ENCODE data around the gene LY9. TPM values are rescaled to one million over a fixed set of nuclear protein-coding genes. Genes with fewer than 3 reads are reported as not detected.

Gene LY9
- polyA plus RNA-seq (ENCODE audit: insufficient read length) = 0.34 TPM

DNA sequence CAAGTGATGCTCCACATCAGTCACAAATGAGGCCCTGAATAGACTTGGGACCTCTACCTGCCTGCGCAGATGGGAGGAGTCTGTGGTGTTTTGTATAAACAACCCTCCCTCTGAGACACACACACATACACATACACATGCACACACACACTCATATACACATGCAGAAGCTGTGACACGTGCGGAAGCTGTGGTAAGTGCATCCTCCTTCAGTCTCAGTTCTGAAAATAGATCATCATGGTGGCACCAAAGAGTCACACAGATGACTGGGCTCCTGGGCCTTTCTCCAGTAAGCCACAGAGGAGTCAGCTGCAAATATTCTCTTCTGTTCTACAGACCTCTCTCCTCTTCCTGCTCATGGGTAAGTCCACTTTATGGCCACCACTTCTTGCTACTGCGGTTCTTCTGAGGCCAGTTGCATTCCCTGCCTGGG is at the start of gene LY9:
Gene LY9 (plus strand): TSS at position 224 of the 433 bp plus-strand sequence. CDS start 14 bp downstream, at position 238.
- no peak for DNase-seq

GRCh38 chr1:160746836-160747500 is 49.0 kb upstream of the LY9 start:
- no peak for DNase-seq

- no peak for DNase-seq
Observed at GRCh38 chr1:160747717-160748116, 48.3 kb upstream of the LY9 start.

DNA sequence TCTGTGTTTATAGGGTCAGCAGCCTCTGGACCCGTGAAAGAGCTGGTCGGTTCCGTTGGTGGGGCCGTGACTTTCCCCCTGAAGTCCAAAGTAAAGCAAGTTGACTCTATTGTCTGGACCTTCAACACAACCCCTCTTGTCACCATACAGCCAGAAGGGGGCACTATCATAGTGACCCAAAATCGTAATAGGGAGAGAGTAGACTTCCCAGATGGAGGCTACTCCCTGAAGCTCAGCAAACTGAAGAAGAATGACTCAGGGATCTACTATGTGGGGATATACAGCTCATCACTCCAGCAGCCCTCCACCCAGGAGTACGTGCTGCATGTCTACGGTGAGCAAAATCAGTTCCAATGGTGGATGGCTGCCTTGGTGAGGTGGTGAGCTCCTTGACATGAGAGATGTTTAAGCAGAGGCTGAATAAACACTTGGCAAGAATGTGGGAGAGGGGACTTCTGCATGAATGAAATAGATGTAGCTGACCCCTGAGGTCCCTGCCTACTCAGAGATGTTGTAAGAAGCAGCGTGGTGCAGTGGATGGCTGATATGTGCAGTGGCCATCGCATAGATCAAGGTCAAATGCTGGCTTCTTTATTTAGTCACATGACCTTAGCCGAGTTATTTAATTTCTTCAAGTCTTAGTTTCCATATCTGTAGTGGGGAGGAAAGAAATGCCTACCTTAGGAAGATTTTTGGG is 47.6 kb upstream of the LY9 start:
- DNase-seq = no peak

DNA sequence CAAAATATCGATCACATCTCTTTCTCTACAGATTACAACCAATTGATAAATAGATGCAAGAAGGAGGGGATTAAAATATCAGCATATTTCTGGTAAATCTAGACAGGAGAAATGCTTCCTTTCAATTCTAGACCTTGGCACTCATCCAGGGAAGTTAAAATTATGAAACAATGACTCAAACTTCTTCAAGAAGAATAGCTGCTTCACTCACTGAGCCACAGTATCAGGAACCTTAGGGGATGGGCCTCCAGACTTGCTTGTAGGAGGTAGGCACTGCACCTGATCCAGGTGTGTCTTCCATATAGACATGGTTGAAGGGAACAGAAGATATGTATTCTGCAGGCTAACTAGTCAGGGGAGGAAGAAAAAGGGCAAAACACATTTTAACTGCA is 47.1 kb upstream of the LY9 start:
- DNase-seq = no peak

DNA sequence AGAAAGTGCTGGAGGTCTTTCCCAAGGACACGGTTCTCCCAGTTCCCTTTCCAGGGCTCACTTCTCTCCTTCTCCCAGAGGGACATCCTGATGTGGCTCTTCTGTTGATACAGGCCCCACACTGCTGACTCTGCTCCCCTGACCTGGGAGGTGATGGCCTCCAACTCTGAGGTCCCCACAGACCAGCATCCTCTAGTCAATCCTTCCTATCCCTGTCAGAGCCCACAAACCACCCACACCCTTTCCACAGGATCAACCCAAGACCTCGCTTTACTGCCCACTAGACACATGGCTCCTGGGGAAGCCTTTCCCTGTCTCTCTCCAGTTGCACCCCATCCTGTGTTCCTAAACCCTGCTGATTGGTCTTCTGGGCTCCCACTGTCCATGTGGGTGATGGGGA is 45.4 kb upstream of the LY9 start:
- DNase-seq = no peak

- DNase-seq = no peak
Observed at GRCh38 chr1:160752406-160752805, 43.6 kb upstream of the LY9 start.

GRCh38 chr1:160752924-160753323 is 43.0 kb upstream of the LY9 start:
- no peak for DNase-seq

GRCh38 chr1:160753594-160753993 is 42.4 kb upstream of the LY9 start:
- DNase-seq = no peak

DNA sequence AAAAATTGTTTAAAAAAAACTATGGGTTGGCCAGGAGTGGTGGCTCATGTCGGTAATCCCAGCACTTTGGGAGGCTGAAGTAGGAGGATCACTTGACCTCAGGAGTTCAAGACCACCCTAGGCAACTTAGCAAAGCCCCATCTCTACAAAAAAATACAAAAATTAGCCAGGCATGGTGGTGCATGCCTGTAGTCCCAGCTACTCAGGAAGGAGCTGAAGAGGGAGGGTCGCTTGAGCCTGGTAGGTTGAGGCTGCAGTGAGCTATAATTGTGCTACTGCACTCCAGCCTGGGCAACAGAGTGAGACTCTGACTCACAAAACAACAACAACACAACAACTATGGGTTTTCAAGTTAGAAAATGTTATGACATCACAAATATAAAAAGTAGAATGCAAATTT is 40.5 kb upstream of the LY9 start:
- DNase-seq = no peak

DNA sequence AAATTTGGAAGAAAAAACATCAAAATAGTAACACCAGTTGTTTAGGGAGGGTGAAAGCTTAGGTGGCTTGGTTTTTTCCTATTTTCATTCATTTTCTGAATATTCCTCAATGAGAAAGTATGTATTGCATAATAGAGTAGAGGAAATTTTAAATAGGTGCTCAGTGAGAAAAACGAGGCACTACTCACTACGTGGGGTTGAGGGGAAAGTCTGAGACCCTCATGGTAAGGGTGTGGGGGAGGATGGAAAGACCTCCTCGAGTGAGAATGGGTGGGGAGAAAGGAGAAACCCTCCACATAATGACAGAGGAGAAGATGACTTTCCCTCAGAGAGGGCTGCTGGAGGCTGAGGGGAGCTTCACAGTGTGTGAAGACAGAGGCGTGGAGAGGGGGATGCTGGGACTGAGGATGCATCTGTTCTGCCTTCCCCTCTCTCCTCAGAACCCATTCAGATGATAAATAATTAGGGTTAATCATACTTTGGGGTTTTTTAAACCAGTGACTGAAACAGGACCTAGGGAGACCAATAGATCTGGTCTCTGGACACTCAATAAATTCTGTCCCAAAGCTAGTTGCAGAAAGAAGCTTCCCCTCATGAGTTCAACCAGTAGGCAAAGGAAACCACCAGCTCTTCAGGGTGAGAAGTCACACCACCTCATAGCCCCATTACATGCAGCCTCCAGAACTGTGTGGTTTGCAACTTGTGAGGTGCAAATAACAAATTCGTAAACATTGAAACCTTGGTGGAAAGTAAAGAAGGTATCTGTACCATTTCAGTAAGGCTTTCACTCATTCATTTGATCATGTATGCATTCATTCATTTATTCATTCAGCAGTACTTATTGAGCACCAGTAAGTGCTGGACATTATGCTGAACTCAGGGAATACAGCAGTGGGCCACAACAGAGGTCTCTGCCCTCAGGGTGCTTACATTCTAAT is 39.8 kb upstream of the LY9 start:
- DNase-seq = no peak

DNA sequence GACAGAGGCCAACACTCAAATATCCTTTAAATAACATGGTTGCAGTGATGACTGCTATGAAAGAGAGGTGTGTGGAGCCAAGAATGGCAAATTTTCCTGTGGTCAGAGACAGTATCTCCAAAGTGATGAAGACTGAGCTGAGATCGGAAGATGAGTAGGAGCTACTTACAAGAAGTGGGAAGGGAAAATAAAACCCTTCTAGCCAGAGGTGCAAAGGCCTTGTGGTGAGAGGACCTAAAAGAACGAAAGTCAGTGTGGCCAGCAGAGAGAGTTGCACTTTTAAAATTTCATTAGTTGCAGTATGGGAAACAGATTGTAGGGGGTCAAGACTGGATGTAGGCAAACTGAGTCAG is 39.1 kb upstream of the LY9 start:
- DNase-seq = no peak

DNA sequence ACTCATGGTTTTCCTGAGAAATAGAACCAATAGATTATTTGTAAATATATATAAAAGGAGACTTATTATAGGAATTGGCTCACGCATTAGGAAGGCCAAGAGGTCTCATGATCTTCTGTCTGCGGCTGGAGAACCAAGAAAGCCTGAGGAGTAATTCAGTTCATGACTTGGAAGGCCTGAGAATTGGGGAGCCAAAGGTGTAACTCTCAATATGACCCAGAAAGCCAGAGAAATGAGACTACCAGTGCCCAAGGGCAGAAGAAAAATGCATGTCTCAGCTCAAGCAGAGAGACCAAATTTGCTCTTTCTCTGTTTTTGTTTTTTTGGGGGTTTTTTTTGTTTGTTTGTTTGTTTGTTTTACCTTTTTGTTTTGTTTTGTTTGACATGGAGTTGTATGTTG is 37.5 kb upstream of the LY9 start:
- DNase-seq = no peak

DNA sequence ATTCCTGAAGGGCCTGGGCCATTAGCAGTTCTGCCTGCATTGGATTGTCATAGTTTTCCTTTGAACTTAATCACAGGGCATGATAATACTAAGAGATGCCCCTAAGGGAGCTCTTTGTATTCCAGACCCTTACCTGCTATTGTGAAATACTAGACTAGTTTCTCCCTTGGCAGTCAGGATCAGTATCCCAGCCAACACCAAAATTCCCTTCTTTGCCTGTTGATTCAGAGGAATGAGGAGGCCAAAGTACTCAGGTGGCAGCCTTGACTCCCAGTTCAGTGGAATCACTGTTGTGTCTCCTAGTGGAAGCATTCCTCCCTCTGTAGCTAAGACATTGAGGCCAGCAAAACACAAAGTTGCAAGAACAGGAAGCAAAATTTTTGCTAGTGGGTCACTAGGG is 36.2 kb upstream of the LY9 start:
- DNase-seq = no peak

GRCh38 chr1:160761046-160761445 is 34.9 kb upstream of the LY9 start:
- DNase-seq = no peak

DNA sequence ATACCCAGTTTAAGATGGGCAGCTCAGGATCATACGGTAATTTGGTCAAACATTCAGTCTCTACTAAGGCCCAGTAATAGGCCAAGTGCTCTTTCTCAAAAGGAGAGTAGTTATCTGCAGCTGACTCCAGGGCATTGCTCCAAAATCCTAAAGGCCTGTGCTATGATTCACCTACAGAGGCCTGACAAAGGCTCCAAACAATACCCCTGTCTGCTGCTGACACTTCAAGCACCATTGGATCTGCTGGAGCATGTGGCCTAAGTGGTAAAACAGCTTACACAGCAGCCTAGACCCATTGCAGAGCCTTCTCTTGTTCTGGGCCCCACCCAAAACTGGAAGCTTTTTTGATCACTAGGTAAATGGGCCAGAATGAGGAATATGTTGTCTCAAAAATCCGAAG is 34.1 kb upstream of the LY9 start:
- no peak for DNase-seq

DNA sequence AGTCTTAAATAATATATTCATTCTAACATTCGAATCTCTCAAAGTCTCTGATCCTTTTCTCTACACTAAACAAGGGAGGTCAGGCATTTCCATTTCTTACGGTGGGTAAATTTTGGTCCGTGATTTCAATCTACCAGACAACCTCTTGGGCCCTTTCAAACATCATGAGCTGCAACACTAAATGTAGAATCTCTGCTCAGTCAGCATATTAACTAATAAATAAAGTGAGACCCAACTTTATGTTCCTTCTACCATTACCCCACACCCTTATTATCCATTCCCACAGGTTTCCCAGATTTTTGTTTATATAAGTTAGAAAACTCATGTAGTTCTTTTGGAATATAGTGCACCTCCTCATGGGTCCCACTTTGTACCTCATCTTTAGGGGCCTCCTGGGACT is 32.0 kb upstream of the LY9 start:
- DNase-seq = no peak

DNA sequence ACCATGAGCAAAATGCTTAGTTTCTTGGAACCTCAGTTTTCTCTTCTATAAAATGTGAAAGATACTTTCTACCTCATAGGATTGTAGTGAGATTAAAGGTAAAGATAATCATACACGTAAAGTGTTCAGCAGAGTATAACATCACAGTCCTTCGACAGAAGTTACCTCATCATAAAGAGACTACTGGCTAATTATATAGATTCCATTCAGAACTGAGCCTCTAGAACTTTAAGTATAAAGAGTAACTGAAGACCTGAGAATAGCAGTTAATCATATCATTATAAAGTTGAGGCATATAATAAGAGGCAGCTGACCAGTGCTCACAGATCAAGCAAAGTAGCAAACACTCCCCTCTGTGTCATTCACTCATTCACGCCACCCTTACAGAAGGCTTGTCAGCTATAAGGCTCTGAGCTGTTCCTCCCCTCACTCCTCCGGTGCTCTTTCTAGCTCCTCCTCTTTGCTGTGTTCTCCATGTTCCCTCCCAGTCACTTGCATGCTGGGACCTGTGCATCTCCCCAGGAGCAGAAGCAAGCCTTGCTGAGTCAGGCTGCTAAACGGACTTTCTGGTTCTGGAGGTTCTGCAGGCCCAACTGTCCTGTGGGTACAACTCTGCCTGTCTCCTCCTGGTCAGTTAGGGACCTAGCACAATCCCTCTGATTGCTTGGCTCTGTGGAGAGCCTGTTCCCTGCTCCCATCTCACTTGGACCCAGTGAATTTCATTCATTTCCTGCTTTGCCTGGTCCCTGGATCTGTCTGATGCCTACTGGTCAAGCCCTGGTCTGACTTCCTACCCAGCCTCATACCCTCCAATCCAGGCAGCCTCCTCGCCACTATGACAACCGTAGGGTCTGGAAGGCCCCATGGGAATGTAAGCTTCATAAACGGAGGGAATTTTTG is 28.3 kb upstream of the LY9 start:
- DNase-seq = no peak

DNA sequence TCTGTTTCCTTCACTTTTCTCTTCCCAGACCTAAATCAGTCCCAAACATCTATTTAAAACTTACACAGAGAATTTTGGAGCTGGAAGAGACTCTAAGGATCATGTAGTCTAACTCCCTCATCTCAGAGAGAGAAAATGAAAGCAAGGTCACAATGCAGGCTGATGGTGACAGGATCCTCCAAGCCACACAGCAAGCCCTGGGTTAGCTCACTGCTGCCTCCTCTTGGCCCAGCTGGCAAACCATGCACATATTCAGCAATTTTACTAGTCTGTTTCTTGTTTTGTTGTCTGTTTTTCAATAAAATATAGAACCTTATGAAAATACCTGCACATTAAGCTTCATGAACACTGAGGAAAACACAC is 27.7 kb upstream of the LY9 start:
- DNase-seq = no peak

DNA sequence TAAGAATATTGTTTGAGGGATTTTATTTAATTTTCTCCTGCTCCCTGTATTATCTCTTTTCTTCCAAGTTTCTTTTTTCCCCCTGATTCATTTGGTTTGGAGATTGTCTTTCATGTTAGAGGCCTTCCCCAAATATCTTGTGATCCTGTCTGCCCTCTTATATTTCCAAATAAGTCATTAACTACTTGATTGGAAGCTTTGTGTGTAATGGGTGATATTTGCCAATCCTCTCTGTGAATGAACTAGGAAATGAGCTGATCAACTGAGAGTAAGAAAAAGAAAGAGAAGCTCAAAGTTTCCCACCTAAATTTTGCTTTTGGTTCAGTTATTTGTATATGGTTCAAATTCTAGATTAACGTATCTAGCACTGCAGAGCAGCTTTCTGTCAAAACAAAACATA is 23.6 kb upstream of the LY9 start:
- no peak for DNase-seq

- DNase-seq = no peak
Observed at GRCh38 chr1:160773093-160773492, 22.9 kb upstream of the LY9 start.
